Lung (tissue), 13 donors: Measurements from ENCODE around the gene CHST7. TPM values are rescaled to one million over a fixed set of nuclear protein-coding genes. Genes with fewer than 3 reads are reported as not detected.

Source experiments
- ATAC-seq: fragments of 200-7000 bp; cut with Tn5 transposase; one replicate; pipeline ENCODE4 v1.9.1; 2020; ENCODE audit warnings: moderate number of reproducible peaks; ENCODE audit not compliant: insufficient read depth, low FRiP score
- DNase-seq, 3 donors: peaks; one replicate each; pipeline ENCODE4 v3.0.0-alpha.2; 2013 to 2017
- H3K27ac ChIP-seq, 2 donors: one replicate each; pipeline ENCODE4 v1.5.1; 2013; ENCODE audit warnings: mild to moderate bottlenecking in 2 of 2, moderate library complexity in 2 of 2, control low read depth in 1 of 2, inconsistent platforms in 1 of 2, low read depth in 1 of 2, low read length in 1 of 2
- H3K27me3 ChIP-seq, 3 donors: one replicate each; pipeline ENCODE4 v1.5.1; 2013; ENCODE audit warnings: low read length in 2 of 3; ENCODE audit not compliant: control insufficient read depth in 3 of 3, insufficient read depth in 3 of 3
- H3K36me3 ChIP-seq, 4 donors: one replicate each; pipeline ENCODE4 v1.5.1; 2013; ENCODE audit warnings: low read length in 4 of 4, mild to moderate bottlenecking in 1 of 4, moderate library complexity in 1 of 4; ENCODE audit not compliant: control insufficient read depth in 4 of 4, insufficient read depth in 4 of 4
- H3K4me1 ChIP-seq, 5 donors: one replicate each; pipeline ENCODE4 v1.5.1; 2013; ENCODE audit warnings: low read length in 5 of 5, mild to moderate bottlenecking in 2 of 5, moderate library complexity in 1 of 5; ENCODE audit not compliant: control insufficient read depth in 5 of 5, insufficient read depth in 5 of 5
- H3K4me3 ChIP-seq: one replicate; pipeline ENCODE4 v1.5.1; 2013; ENCODE audit warnings: mild to moderate bottlenecking, control low read depth, moderate library complexity
- H3K9ac ChIP-seq, 2 donors: one replicate each; pipeline ENCODE4 v1.5.1; 2013; ENCODE audit warnings: low read length in 2 of 2, control low read depth in 1 of 2; ENCODE audit not compliant: insufficient read depth in 1 of 2
- H3K9me3 ChIP-seq, 4 donors: one replicate each; pipeline ENCODE4 v1.5.1; 2013; ENCODE audit warnings: low read length in 3 of 4, mild to moderate bottlenecking in 1 of 4, moderate library complexity in 1 of 4; ENCODE audit not compliant: control insufficient read depth in 4 of 4, insufficient read depth in 3 of 4
- CTCF ChIP-seq: IDR thresholded peaks from 2 replicates; pipeline ENCODE4 v1.5.1; 2012; ENCODE audit warnings: mild to moderate bottlenecking; ENCODE audit errors: control extremely low read depth, extremely low read depth
- WGBS, 2 donors: extraction: QIAGEN DNeasy Blood & Tissue Kit; methylation state at CpG; one replicate each; pipeline ENCODE4 v1.1.7; 2013; 5-methylcytosine and 5-hydroxymethylcytosine counted together
- polyA plus RNA-seq, 2 donors: library from polyadenylated mRNA; stranded (reverse); fragments of 200-250 nt; gene quantifications; one replicate each; pipeline ENCODE4 v1.2.1, GENCODE V29; 2013
- small RNA-seq: library from RNA; depleted of rRNA; stranded (forward); fragments of <200 nt; gene quantifications from one replicate; pipeline ENCODE3, GENCODE V24; 2014; ENCODE audit warnings: low replicate concordance
- total RNA-seq, 2 donors: library from RNA; depleted of rRNA in 1 of 2; stranded (reverse); fragments of >200 nt in 1 of 2; gene quantifications; one replicate each; pipeline ENCODE4 v1.2.1, GENCODE V29; 2014 to 2021
- donor health status: control.
- donor health status: control.
- donor health status: Bipolar disorder and iron deficiency.
- donor health status: healthy.
- donor health status: DM: yes; HTN: yes; CAD: no.

The CHST7 gene
- total and polyA plus RNA-seq, 4 donors: 2.0 to 8.5 (median 7.9) TPM

DNA sequence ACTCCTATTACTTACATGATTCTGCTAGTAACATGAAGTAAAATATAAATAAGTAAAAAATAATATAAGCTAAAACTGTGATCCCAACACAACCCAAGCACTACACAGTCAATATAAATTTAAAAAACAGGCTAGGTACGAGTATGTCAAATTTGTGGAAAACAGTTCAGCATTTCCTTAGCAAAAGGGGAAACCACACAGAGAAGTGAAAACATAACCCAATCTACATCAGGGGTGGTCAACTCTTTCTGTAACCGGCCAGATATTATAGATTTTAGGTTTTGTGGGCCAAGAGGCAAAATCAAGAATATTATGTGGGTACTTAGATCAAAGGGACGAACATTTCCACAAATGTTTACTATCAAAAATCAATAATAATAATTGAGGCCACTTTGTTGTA is 70.1 kb downstream of the CHST7 start:
- DNase-seq: no peak
- no peak overlapping the region for H3K4me3 ChIP-seq
- no peak overlapping the region for H3K27ac ChIP-seq
- ATAC-seq: no peak
- H3K9ac ChIP-seq: no peak overlapping the region
- H3K27me3 ChIP-seq: peaks cover 0 to 8% (median under 1%) of the 10 kb centered on the region in 3 donors
- TF ChIP-seq CTCF: no peak
- peaks cover 0 to 3% (median 0%) of the 10 kb centered on the region in 5 donors for H3K4me1 ChIP-seq
- 57 to 63% methylated on average over 3 of the region's 3 CpGs for WGBS, 2 donors
- no peaks in the 10 kb centered on the region for H3K9me3 ChIP-seq
- H3K36me3 ChIP-seq: no peaks in the 10 kb centered on the region

DNA sequence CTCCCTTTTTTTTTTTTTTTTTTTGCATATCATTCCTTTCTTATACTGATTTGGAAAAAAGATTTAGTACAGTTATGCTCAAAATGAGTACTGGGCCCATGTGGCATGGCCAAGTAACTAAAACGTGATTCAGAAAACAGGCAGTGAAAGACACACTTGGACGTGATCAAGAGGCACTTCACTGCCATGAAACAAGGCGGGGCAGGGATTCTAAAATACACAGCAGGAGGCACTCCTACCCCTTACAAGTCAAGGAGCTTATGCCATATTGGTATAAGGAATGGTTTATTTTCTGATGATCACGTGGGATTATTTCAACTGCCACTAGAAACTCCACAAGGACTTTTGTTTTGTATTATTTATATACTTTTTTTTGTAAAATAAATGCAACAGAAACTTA is 72.0 kb downstream of the CHST7 start:
- Histone ChIP-seq H3K36me3 (no peaks in the 10 kb centered on the region), H3K27me3 (peaks cover 0 to 7% (median 2%) of the 10 kb centered on the region in 3 donors), H3K4me1 (peaks cover 3 to 11% (median 5%) of the 10 kb centered on the region in 5 donors), H3K9me3 (no peaks in the 10 kb centered on the region), H3K27ac (no peak overlapping the region), H3K9ac (no peak overlapping the region), H3K4me3 (no peak overlapping the region)
- TF ChIP-seq CTCF: no peak
- 49 to 88% methylated on average over 4 of the region's 4 CpGs for WGBS, 2 donors
- ATAC-seq (no peak), DNase-seq (peak in 1 of 3 donors; percentile 44)

GRCh38 chrX:46647251-46647650 is 73.7 kb downstream of the CHST7 start:
- H3K36me3 ChIP-seq: no peaks in the 10 kb centered on the region
- 65 to 78% methylated on average over 5 of the region's 5 CpGs for WGBS, 2 donors
- H3K4me3 ChIP-seq: no peak overlapping the region
- DNase-seq: no peak
- H3K27ac ChIP-seq: no peak overlapping the region
- ATAC-seq: no peak
- no peak for TF ChIP-seq CTCF
- peaks cover 3 to 11% (median 5%) of the 10 kb centered on the region in 5 donors for H3K4me1 ChIP-seq
- no peaks in the 10 kb centered on the region for H3K9me3 ChIP-seq
- peaks cover 0 to 3% (median 2%) of the 10 kb centered on the region in 3 donors for H3K27me3 ChIP-seq
- H3K9ac ChIP-seq: no peak overlapping the region

Small RNA genes within 50 kb of the gene (small RNA-seq; reads per million reads assigned to genes)
- not detected for gene RF00017

Other genes starting within 250 kb of the CHST7 start
- gene ZNF674, start 28.3 kb upstream of the CHST7 start, total RNA-seq: 10 to 100 TPM in 1 of 2 donors, 1 to 10 TPM in 1; 4.2 to 11.3 TPM
- 1 to 10 TPM; 1.2 to 1.6 TPM for gene ZNF674, start 28.3 kb upstream of the CHST7 start, polyA plus RNA-seq
- gene SLC9A7, start 185.4 kb downstream of the CHST7 start, total RNA-seq: 1 to 10 TPM; 5.4 to 6.9 TPM
- 1 to 10 TPM; 1.2 to 1.8 TPM for gene SLC9A7, start 185.4 kb downstream of the CHST7 start, polyA plus RNA-seq